H9 (cell line): ENCODE measurements around the gene RIPK1. TPM values are rescaled to one million over a fixed set of nuclear protein-coding genes. Genes with fewer than 3 reads are reported as not detected.
A peak's percentile ranks its signal among the peaks of the same experiment; 100 is the strongest.

ENCODE experiments used
- DNase-seq: peaks from one replicate; pipeline ENCODE4 v3.0.0-alpha.2; 2017
- H2AFZ ChIP-seq: one replicate; pipeline ENCODE4 v1.6.1; 2013; ENCODE audit warnings: mild to moderate bottlenecking, low read length, control low read depth, moderate library complexity
- H2AK5ac ChIP-seq: 2 replicates; pipeline ENCODE4 v1.6.1; 2013; ENCODE audit warnings: low read length, control low read depth, mixed read lengths; ENCODE audit not compliant: insufficient read length
- H2BK120ac ChIP-seq: one replicate; pipeline ENCODE4 v1.6.1; 2013; ENCODE audit warnings: low read depth, mild to moderate bottlenecking, low read length, control low read depth, inconsistent platforms; ENCODE audit not compliant: poor library complexity, severe bottlenecking
- H2BK12ac ChIP-seq: 2 replicates; pipeline ENCODE4 v1.6.1; 2013; ENCODE audit warnings: low read length, control low read depth, mixed read lengths, low read depth; ENCODE audit not compliant: insufficient read length
- H2BK15ac ChIP-seq: 2 replicates; pipeline ENCODE4 v1.6.1; 2013; ENCODE audit warnings: low read depth, low read length, control low read depth
- H2BK20ac ChIP-seq: one replicate; pipeline ENCODE4 v1.6.1; 2013; ENCODE audit warnings: low read depth, mild to moderate bottlenecking, low read length, control low read depth, inconsistent platforms; ENCODE audit not compliant: poor library complexity, severe bottlenecking
- H2BK5ac ChIP-seq: 2 replicates; pipeline ENCODE4 v1.6.1; 2013; ENCODE audit warnings: low read length, control low read depth, mixed read lengths; ENCODE audit not compliant: insufficient read length
- H3K14ac ChIP-seq: 2 replicates; pipeline ENCODE4 v1.6.1; 2013; ENCODE audit warnings: low read length, control low read depth; ENCODE audit not compliant: insufficient read depth
- H3K18ac ChIP-seq: 2 replicates; pipeline ENCODE4 v1.6.1; 2013; ENCODE audit warnings: low read depth, mild to moderate bottlenecking, mixed read lengths, low read length, control low read depth; ENCODE audit not compliant: insufficient read length
- H3K23ac ChIP-seq: 2 replicates; pipeline ENCODE4 v1.6.1; 2013; ENCODE audit warnings: low read length, control low read depth, mixed read lengths, low read depth; ENCODE audit not compliant: insufficient read length
- H3K23me2 ChIP-seq: 2 replicates; pipeline ENCODE4 v1.6.1; 2013; ENCODE audit warnings: low read depth, mild to moderate bottlenecking, mixed read lengths, low read length, control low read depth; ENCODE audit not compliant: insufficient read length, poor library complexity, severe bottlenecking
- H3K27ac ChIP-seq: 2 replicates; pipeline ENCODE4 v1.5.1; 2013; ENCODE audit warnings: low read length, control low read depth, mixed read lengths, low read depth; ENCODE audit not compliant: insufficient read length
- H3K27me3 ChIP-seq: 2 replicates; pipeline ENCODE4 v1.6.1; 2013; ENCODE audit warnings: low read length, control low read depth, inconsistent platforms; ENCODE audit not compliant: insufficient read depth
- H3K4ac ChIP-seq: 2 replicates; pipeline ENCODE4 v1.6.1; 2013; ENCODE audit warnings: low read depth, mild to moderate bottlenecking, control low read depth, inconsistent platforms, low read length, moderate library complexity
- H3K4me1 ChIP-seq: 2 replicates; pipeline ENCODE4 v1.6.1; 2013; ENCODE audit warnings: low read length, control low read depth, inconsistent platforms; ENCODE audit not compliant: insufficient read depth
- H3K4me2 ChIP-seq: 2 replicates; pipeline ENCODE4 v1.6.1; 2013; ENCODE audit warnings: low read length, control low read depth, mixed read lengths; ENCODE audit not compliant: insufficient read length, insufficient read depth
- H3K56ac ChIP-seq: 2 replicates; pipeline ENCODE4 v1.6.1; 2013; ENCODE audit warnings: low read depth, mild to moderate bottlenecking, mixed read lengths, low read length, control low read depth; ENCODE audit not compliant: insufficient read length
- H3K79me1 ChIP-seq: 2 replicates; pipeline ENCODE4 v1.6.1; 2013; ENCODE audit warnings: low read depth, mild to moderate bottlenecking, moderate library complexity, low read length, control low read depth, inconsistent platforms; ENCODE audit not compliant: insufficient read depth, poor library complexity, severe bottlenecking
- H3K79me2 ChIP-seq: 2 replicates; pipeline ENCODE4 v1.6.1; 2013; ENCODE audit warnings: low read length, control low read depth, inconsistent platforms; ENCODE audit not compliant: insufficient read depth
- H3K9ac ChIP-seq: 2 replicates; pipeline ENCODE4 v1.6.1; 2013; ENCODE audit warnings: low read length, control low read depth, mixed read lengths; ENCODE audit not compliant: insufficient read length; ENCODE audit errors: extremely low read depth
- H3K9me3 ChIP-seq: one replicate; pipeline ENCODE4 v1.6.1; 2013; ENCODE audit warnings: low read depth, low read length, inconsistent platforms; ENCODE audit not compliant: control insufficient read depth
- H3T11ph ChIP-seq: one replicate; pipeline ENCODE4 v1.6.1; 2013; ENCODE audit warnings: mild to moderate bottlenecking, low read length, control low read depth, inconsistent platforms
- H4K20me1 ChIP-seq: one replicate; pipeline ENCODE4 v1.6.1; 2013; ENCODE audit not compliant: control insufficient read depth, insufficient read length, insufficient read depth
- H4K5ac ChIP-seq: 2 replicates; pipeline ENCODE4 v1.6.1; 2013; ENCODE audit warnings: low read depth, mild to moderate bottlenecking, mixed read lengths, low read length, control low read depth; ENCODE audit not compliant: insufficient read length
- H4K8ac ChIP-seq: replicated peaks from 2 replicates; pipeline ENCODE4 v1.6.1; 2013; ENCODE audit warnings: low read length, control low read depth, mixed read lengths, low read depth; ENCODE audit not compliant: insufficient read length
- H4K91ac ChIP-seq: 2 replicates; pipeline ENCODE4 v1.6.1; 2013; ENCODE audit warnings: low read depth, mild to moderate bottlenecking, moderate library complexity, mixed read lengths, low read length, control low read depth; ENCODE audit not compliant: insufficient read length
- H3K27ac Mint-ChIP-seq, 3 experiments: 2 replicates in 2 of 3; 3 replicates in 1 of 3; pipeline ENCODE4 v1.8.0; 2020 to 2021; ENCODE audit warnings: mixed read lengths in 3 of 3, mild to moderate bottlenecking in 1 of 3, moderate library complexity in 1 of 3
- H3K27me3 Mint-ChIP-seq: 2 replicates; pipeline ENCODE4 v1.8.0; 2021; ENCODE audit warnings: low read depth, mild to moderate bottlenecking, moderate library complexity, mixed read lengths
- H3K36me3 Mint-ChIP-seq, 3 experiments: 2 replicates in 2 of 3; 3 replicates in 1 of 3; pipeline ENCODE4 v1.8.0; 2020 to 2021; ENCODE audit warnings: low read depth in 3 of 3, mixed read lengths in 3 of 3; ENCODE audit not compliant: insufficient read depth in 1 of 3
- H3K4me1 Mint-ChIP-seq, 2 experiments: 2 replicates each; pipeline ENCODE4 v1.8.0; 2020; ENCODE audit warnings: mixed read lengths in 2 of 2
- H3K4me3 Mint-ChIP-seq, 2 experiments: 2 replicates in 1 of 2; 3 replicates in 1 of 2; pipeline ENCODE4 v1.8.0; 2020 to 2021; ENCODE audit warnings: mild to moderate bottlenecking in 2 of 2, mixed read lengths in 2 of 2, moderate library complexity in 1 of 2
- H3K9me3 Mint-ChIP-seq, 2 experiments: 2 replicates in 1 of 2; 3 replicates in 1 of 2; pipeline ENCODE4 v1.8.0; 2020; ENCODE audit warnings: mild to moderate bottlenecking in 2 of 2, mixed read lengths in 2 of 2, moderate library complexity in 1 of 2
- WGBS: extraction: QIAGEN DNeasy Blood & Tissue Kit; methylation state at CpG from one replicate; pipeline ENCODE4 v1.1.7; 2013; ENCODE audit warnings: missing lambda C conversion rate, low lambda C conversion rate, mixed read lengths; ENCODE audit not compliant: insufficient read length; ENCODE audit errors: extremely low coverage; 5-methylcytosine and 5-hydroxymethylcytosine counted together
- total RNA-seq: library from RNA; stranded (reverse); gene quantifications from 2 replicates; pipeline ENCODE4 v1.2.1, GENCODE V29; 2021
- TF ChIP-seq, protein P1 (sequence below): fragments of 200-600 bp; sonication (generic); conservative IDR thresholded peaks from 3 replicates; pipeline ENCODE4 v1.8.0; 2021; ENCODE audit warnings: antibody characterized with exemption, mild to moderate bottlenecking

RIPK1 gene
- total RNA-seq, 1 experiment from 2014 or later, result 24.6 TPM

DNA sequence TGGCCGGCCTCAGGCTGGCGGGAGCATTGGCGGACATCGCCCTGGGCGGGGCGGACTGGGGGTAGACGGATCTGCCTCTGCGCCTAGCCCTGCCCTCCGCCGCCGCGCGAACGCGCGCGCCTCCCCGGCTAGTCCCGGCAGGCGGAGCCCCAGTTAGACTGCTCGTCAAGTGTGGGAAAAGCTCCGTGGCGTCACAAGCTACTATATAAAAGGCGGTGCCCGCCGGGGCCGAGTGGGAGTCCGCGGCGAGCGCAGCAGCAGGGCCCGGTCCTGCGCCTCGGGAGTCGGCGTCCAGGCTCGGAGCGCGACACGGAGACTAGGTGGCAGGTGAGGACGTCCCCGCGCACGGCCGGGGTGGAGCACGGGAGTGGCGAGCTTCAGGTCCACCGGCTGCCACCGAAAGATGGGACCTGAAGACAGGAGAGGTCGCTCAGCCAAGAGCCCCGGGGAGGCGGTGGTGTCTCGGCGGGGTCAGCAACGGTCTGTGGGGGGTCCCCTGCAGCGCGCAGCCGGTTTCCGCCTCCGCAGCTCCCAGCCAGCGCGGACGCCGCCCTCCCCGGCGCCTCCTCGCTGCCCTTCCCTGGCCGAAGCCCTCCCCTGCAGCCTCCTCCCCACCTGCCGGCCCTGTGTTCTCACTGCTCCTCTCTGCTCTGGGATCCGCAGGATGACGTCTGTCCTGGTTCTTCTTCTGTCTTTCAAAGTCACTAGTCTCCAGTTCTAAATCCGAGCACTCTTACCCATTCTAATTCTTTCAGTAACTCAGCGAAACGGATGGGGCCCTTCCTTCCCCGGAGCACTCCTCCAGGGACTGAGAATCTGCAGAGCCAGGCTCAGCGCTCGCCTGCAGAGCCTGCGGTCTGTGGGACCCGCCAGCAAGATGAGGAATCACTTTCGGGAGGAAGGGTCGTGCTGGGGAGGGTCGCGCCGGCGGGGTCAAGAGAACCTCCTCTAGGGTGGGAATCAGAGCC is 4.3 kb upstream of the RIPK1 start:
- no peak overlapping the region for H2BK12ac ChIP-seq
- no peak overlapping the region for H2BK5ac ChIP-seq
- H2BK15ac ChIP-seq, result no peak overlapping the region
- H3K9me3 ChIP-seq, result peaks cover 4% of the 10 kb centered on the region
- peak; percentile 87 for DNase-seq
- TF ChIP-seq, protein P1, sequence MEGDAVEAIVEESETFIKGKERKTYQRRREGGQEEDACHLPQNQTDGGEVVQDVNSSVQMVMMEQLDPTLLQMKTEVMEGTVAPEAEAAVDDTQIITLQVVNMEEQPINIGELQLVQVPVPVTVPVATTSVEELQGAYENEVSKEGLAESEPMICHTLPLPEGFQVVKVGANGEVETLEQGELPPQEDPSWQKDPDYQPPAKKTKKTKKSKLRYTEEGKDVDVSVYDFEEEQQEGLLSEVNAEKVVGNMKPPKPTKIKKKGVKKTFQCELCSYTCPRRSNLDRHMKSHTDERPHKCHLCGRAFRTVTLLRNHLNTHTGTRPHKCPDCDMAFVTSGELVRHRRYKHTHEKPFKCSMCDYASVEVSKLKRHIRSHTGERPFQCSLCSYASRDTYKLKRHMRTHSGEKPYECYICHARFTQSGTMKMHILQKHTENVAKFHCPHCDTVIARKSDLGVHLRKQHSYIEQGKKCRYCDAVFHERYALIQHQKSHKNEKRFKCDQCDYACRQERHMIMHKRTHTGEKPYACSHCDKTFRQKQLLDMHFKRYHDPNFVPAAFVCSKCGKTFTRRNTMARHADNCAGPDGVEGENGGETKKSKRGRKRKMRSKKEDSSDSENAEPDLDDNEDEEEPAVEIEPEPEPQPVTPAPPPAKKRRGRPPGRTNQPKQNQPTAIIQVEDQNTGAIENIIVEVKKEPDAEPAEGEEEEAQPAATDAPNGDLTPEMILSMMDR, result no peak
- no peak overlapping the region for H4K8ac ChIP-seq
- no peaks in the 10 kb centered on the region for H3K4me1 ChIP-seq
- Mint-ChIP-seq H3K9me3 (peaks cover 15 to 34% of the 10 kb centered on the region in 2 experiments), H3K4me3 (peak overlapping the region; percentile 77 to 87), H3K27ac (peak overlapping the region; percentile 4 to 41 (median 29); a peak in 4 of 7 replicates), H3K36me3 (peaks cover 15 to 39% (median 18%) of the 10 kb centered on the region in 3 experiments), H3K27me3 (peaks cover 6% of the 10 kb centered on the region), H3K4me1 (peaks cover 9 to 11% of the 10 kb centered on the region in 2 experiments)
- no peaks in the 10 kb centered on the region for H3K79me2 ChIP-seq
- H2BK20ac ChIP-seq, result no peak overlapping the region
- H2AK5ac ChIP-seq, result no peak overlapping the region
- H2AFZ ChIP-seq, result no peak overlapping the region
- no peak overlapping the region for H3K9ac ChIP-seq
- H4K91ac ChIP-seq, result no peak overlapping the region
- no peaks in the 10 kb centered on the region for H4K20me1 ChIP-seq
- no CpG with 5 or more reads among the region's 85 CpGs for WGBS
- no peak overlapping the region for H3K27ac ChIP-seq
- H3K4ac ChIP-seq, result no peak overlapping the region
- H2BK120ac ChIP-seq, result no peak overlapping the region
- no peak overlapping the region for H3K18ac ChIP-seq
- peaks cover 7% of the 10 kb centered on the region for H3K23me2 ChIP-seq
- H3K56ac ChIP-seq, result no peak overlapping the region
- H3K27me3 ChIP-seq, result no peaks in the 10 kb centered on the region
- no peak overlapping the region for H4K5ac ChIP-seq
- H3T11ph ChIP-seq, result no peak overlapping the region
- no peak overlapping the region for H3K14ac ChIP-seq
- H3K23ac ChIP-seq, result no peak overlapping the region
- no peaks in the 10 kb centered on the region for H3K79me1 ChIP-seq
- peak overlapping the region; percentile 63 for H3K4me2 ChIP-seq
